A549 treated with Mapracorat at 1 μM for 4 hours (cell line): Measurements from ENCODE around the gene ALDH6A1. TPM values are rescaled to one million over a fixed set of nuclear protein-coding genes. Genes with fewer than 3 reads are reported as not detected.

Source experiments
- total RNA-seq: library from RNA; stranded (reverse); fragments of 200-300 nt; extraction: Qiagen RNA extraction; gene quantifications from 5 replicates; pipeline ENCODE4 v1.2.3, GENCODE V29; 2022

ALDH6A1 gene
- total RNA-seq = 1.9 to 2.8 TPM (median 2.4 TPM) in 5 replicates

DNA sequence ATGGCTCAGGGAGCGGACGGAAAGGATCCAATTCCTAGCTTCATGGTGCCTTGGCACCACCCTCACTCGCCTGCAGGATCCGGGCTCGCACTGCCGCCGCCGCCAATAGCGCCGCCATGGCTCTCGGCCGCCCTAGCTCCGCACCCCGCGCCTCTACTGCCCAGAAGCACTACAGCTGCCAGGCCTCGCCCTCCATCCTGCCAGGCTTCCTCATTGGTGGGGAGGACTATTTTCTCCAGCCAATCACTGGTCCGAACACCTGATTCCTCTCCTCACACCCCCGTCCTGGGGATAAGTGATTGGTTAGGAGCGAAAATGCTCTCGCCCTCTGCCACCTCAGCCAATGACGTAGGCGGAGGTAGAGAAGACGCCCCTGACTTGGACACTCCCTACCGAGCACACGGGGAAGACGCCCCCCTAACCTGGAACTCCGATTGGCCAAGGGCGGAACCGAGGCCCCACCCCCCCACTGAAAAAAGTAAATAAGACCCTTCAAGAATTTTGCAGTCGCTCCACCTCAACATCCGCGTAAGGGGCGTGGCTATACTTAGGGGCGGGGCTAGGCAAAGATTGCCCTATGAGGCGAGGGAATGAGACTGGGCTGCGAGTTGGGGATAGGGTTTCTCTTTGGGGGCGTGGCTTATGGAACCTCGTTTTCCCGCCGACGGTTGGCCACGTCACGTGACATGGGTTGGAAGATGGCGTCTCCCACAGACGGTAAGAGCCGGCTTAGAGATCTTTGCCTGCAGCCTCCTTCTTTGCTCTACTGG is at the start of gene ALDH6A1, which contains the start of gene LIN52:
Gene ALDH6A1, minus strand, starts transcription at position 177 of the 770 bp plus-strand sequence. Its CDS starts 59 bp downstream, at position 118.
Gene LIN52, plus strand, starts transcription at position 680 of the 770 bp plus-strand sequence. Its CDS starts 19 bp downstream, at position 699.

DNA sequence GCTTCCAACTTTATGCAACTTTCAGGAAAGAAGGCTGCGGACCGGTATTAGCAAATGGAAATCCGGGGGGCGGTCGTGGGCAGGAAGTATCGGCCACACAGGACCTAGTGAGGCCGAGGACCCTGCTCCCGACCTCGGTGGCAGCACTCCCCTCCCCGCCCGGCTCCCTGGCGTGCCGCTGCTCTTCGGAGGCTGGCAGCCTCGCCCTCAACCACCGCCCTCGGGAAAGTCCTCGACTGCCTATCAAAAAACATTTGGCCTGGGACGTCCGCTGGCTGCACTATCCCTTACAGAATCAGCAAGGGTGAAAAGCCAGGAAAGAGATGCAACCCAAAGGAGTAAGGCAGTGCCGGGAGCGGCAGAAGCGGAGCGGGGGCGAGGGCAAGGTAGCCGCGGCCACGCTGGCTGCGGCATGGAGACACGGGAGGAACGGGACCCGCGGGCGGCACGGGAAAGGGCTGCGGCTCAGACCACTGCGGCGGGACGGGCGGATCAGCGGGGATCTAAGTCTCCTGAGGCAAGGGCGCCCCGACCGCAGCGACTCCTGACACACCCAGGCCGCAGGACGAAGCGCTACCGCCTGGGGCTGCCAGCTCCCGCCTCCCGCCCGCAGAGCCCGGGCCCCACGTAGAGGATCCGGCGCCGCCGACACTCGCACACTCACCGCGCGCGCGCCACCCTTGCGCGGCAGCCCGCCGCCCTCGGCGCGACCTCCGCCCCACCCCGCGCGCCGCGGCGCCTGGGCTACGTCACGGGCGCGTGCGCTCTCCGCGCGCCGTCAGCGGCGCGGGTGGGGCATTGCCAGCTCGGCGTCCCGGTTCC is 65.5 kb downstream of the ALDH6A1 start, which contains the start of the genes BBOF1 and ENTPD5:
Gene BBOF1, plus strand, starts transcription at position 764 of the 822 bp plus-strand sequence. CDS start 130 bp downstream, outside the sequence.
Gene ENTPD5, minus strand, starts transcription at position 703 of the 822 bp plus-strand sequence. CDS start 31,186 bp downstream, outside the sequence.

Other genes starting within 250 kb of the ALDH6A1 start
- 7.0 to 10.2 TPM (median 8.4 TPM) in 5 replicates for gene PTGR2, start 232.6 kb downstream of the ALDH6A1 start, total RNA-seq
- 42.4 to 52.2 TPM (median 45.7 TPM) in 5 replicates for gene ZNF410, start 197.6 kb downstream of the ALDH6A1 start, total RNA-seq
- 1.4 to 1.7 TPM (median 1.6 TPM) in 5 replicates for gene FAM161B, start 134.4 kb downstream of the ALDH6A1 start, total RNA-seq
- 23.4 to 27.8 TPM (median 26.1 TPM) in 5 replicates for gene COQ6, start 134.2 kb downstream of the ALDH6A1 start, total RNA-seq
- gene ENTPD5, start 65.2 kb downstream of the ALDH6A1 start, total RNA-seq = 5.0 to 7.3 TPM (median 6.3 TPM) in 5 replicates
- 3.3 to 5.5 TPM (median 3.8 TPM) in 5 replicates for gene BBOF1, start 65.1 kb downstream of the ALDH6A1 start, total RNA-seq
- gene LIN52, start 503 bp upstream of the ALDH6A1 start, total RNA-seq = 3.6 to 4.5 TPM (median 4.4 TPM) in 5 replicates
- gene VSX2, start 155.0 kb upstream of the ALDH6A1 start, total RNA-seq = not detected in 5 replicates
- gene ABCD4, start 218.5 kb upstream of the ALDH6A1 start, total RNA-seq = 26.8 to 39.5 TPM (median 28.5 TPM) in 5 replicates